ENCODE measurements around the gene TAF6L.

- TF ChIP-seq CTCF (IDR thresholded peaks at IDR 0.05; ENCODE audit: low read depth, low read length) = no peak
- TF ChIP-seq EZH2phosphoT487 (IDR thresholded peaks at IDR 0.05; ENCODE audit: low read depth) = no peak
Measured at GRCh38 chr11:62835336-62835735, 64.1 kb downstream of the TAF6L start.
